Activated CD8-positive, alpha-beta memory T cell treated with anti-CD3 and anti-CD28 coated beads for 1 hour (primary cell): ENCODE measurements around the gene FOXF1.

Experiments
- DNase-seq, 2 donors: peaks; one replicate each; pipeline ENCODE4 v3.0.0-alpha.2; 2020; ENCODE audit warnings: low read depth in 1 of 2; ENCODE audit errors: extremely low read depth in 1 of 2

The FOXF1 gene

DNA sequence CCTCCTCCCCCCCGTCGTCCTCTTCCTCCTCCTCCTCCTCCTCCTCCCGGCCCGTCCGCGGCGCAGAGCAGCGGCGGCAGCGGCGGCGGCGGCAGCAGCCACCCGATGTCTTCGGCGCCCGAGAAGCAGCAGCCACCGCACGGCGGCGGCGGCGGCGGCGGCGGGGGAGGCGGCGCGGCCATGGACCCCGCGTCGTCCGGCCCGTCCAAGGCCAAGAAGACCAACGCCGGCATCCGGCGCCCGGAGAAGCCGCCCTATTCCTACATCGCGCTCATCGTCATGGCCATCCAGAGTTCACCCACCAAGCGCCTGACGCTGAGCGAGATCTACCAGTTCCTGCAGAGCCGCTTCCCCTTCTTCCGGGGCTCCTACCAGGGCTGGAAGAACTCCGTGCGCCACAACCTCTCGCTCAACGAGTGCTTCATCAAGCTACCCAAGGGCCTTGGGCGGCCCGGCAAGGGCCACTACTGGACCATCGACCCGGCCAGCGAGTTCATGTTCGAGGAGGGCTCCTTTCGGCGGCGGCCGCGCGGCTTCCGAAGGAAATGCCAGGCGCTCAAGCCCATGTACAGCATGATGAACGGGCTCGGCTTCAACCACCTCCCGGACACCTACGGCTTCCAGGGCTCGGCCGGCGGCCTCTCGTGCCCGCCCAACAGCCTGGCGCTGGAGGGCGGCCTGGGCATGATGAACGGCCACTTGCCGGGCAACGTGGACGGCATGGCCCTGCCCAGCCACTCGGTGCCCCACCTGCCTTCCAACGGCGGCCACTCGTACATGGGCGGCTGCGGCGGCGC, at the start of gene FOXF1:
TSS of gene FOXF1 (plus strand) at position 63 of the 797 bp plus-strand sequence. CDS start at position 106, 43 bp downstream.
- no peak for DNase-seq

DNA sequence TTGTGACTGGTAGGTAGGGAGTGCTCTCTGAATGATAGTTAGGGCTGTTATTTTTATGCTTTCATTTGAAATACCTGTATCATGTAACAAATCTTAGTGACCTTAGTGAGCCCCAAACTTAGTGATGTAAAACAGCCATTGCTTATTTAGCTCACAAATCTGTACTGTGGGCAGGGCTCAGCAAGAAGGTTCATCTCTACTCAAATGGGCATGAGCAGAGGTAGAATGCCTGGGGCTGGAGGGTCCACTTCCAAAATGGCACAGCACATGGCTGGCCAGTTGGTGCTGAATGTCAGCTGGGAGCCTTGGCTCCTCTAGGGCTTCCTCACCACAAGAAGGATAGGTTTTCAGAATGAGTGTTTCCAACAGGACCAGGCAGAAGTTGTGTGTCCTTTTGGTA, 49.3 kb upstream of the FOXF1 start:
- DNase-seq, result no peak

- DNase-seq, result no peak
These were observed 47.8 kb upstream of the FOXF1 start for GRCh38 chr16:86462334-86463084.

- DNase-seq, result no peak
These were observed 46.3 kb upstream of the FOXF1 start for GRCh38 chr16:86464044-86464443.

GRCh38 chr16:86465434-86465833, 44.9 kb upstream of the FOXF1 start:
- DNase-seq, result no peak

DNA sequence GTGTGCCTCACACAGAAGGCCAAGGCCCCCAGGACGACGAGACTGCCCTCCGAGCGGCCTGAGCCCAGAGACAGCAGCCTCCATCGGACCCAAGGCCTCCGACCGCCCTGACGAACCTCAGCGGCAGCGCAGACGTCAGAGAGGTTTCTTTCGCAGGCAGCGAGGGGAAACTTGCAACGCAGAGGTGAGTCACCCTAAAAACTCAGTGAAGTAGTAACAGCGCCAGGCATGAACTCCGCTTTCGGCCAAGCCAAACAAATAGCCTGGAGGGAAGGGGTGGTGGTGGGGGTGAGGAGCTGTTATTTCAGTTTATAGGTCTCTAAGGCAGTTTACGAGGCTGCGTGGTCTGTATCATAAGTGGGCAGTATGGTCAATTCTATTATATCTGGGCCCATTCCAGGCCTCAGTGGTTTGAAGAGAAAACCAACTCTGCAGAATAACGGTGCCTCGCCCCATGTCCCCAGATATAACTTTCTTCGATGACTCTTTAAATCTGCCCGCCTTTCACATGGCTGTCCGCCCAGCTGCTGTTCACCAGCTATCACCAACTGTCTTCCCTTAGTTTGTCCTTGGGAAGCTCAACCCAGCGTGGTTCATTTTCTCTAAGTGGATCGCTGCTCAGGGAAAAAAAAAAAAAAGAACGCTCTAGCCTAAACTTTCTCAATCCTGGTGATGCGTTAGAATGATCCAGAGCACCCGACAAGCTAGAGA, 43.5 kb upstream of the FOXF1 start:
- DNase-seq, result no peak

- DNase-seq, result no peak
These were observed 42.8 kb upstream of the FOXF1 start for GRCh38 chr16:86467490-86467889.

- DNase-seq, result no peak
These were observed 39.4 kb upstream of the FOXF1 start for GRCh38 chr16:86470964-86471363.

DNA sequence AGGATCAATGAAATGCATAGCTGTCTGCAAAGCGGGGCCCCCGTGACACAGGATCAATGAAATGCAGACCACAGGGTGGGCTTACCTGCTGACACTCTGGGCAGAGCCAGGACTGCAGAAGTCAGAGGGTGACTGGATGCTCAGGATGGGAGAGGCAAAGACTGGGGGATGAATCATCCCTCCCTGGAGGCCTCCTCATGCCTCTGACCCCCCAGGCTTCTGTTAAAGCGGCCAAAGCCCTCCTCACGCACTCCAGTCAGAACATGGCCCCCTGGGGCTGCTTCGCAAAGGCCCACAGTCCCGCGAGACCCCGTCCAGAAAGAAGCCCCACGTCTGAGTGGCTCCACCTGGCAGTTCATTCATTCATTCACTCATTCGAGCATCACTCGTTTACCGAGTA, 38.4 kb upstream of the FOXF1 start:
- no peak for DNase-seq

DNA sequence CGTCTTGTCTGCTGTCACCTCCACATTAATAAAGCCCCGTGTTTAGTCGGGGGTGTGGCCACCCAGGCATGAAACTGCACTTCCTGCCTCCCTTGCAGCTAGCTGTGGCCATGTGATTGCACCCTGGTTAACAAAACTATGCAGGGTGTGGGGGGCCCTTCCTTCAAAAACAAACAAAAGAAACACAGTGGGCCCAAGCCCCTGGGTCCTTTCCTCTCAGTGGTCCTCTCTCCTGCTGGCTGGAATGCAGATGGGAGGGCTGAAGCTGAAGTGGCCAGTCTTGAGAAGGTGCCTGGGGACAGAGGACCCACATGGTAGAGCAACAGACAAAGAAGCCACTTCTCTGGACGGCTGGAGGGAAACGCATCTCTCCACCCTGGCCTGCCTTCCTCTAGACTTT, 38.0 kb upstream of the FOXF1 start:
- DNase-seq, result no peak

DNA sequence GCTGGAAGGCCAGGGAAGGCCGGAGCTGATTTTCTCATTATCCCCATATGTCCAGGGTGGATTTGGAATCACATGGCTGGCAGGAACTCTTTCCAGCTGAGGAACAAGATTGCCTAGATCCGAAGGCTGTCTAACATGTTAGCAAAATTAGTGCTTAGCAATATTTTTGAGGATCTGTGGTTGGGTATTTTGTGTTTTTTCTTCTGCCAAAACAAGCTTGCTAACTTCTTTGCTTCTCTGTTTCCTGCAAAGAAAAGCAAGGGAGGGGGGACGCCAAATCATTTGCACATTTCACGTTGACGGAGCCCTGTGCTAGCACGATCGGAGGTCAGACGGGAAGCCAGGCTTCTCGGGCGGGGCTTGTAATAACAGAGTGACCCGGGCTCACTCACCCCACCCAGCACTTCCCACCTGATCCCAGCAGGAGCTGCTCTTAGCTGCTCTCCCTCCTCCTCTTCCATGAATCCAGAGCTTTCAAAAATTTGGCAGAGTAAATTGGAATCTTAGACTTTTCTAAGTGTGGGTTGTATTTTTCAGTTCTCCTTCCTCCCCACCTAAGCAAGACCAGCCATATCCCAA, 33.3 kb upstream of the FOXF1 start:
- no peak for DNase-seq

- no peak for DNase-seq
These were observed 32.7 kb upstream of the FOXF1 start for GRCh38 chr16:86477642-86478041.

DNA sequence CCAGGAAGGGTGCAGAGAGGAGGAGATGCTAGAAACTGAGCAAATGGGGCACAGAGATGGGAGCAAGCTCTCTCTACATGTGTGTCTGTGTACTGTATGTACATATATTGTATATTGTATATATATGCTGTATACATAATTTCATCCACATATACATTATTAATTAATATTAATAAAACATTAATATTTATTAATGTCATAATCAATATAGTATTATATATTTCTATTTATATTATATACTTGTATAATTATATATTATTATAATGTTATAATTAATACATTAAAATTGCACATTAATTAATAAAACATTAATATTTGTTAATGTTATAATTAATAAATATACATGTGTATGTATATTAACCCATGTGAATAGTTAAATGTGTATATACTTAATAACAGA, 31.5 kb upstream of the FOXF1 start:
- no peak for DNase-seq

- DNase-seq, result no peak
These were observed 30.9 kb upstream of the FOXF1 start for GRCh38 chr16:86479419-86479818.

DNA sequence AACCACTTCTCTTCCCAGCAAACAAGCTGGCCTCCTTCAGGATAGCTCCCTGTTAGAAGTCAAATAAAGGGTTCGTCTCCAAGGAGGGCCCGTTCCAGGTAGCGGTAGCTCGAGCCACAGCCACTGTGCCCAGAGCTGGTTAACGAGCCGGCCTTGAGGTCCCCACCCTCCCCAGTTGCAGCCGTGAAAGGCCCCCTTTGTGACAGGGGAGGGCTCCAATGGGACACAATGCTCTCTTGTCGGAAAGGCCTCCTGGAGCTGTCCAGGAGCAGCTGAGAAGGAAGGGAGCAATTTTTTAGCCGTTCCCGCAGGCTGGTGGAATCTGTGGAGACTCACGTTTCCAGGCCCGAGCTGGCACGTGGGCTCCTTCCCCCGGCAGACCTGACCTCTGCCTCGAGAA, 29.9 kb upstream of the FOXF1 start:
- no peak for DNase-seq

GRCh38 chr16:86481607-86482006, 28.7 kb upstream of the FOXF1 start:
- DNase-seq, result no peak

DNA sequence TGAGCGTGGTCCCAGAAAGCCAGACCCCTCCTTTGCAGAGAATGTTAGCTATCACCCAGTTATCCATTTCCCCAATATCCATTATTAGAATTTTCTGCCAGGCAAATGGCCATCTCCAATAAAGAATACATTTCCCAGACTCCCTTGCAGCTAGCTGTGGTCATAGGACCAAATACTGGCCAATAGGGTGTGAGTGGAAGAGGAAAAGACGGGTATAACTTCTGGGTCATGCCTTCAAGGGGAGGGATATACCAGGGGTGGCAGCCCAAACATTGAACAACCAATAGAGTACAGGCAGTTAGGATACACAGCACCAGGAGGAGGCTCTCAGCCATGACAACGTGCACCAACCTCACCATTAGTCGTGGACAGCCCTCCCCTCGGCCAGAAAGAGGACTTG, 26.1 kb upstream of the FOXF1 start:
- DNase-seq, result no peak

GRCh38 chr16:86485746-86486145, 24.6 kb upstream of the FOXF1 start:
- no peak for DNase-seq

DNA sequence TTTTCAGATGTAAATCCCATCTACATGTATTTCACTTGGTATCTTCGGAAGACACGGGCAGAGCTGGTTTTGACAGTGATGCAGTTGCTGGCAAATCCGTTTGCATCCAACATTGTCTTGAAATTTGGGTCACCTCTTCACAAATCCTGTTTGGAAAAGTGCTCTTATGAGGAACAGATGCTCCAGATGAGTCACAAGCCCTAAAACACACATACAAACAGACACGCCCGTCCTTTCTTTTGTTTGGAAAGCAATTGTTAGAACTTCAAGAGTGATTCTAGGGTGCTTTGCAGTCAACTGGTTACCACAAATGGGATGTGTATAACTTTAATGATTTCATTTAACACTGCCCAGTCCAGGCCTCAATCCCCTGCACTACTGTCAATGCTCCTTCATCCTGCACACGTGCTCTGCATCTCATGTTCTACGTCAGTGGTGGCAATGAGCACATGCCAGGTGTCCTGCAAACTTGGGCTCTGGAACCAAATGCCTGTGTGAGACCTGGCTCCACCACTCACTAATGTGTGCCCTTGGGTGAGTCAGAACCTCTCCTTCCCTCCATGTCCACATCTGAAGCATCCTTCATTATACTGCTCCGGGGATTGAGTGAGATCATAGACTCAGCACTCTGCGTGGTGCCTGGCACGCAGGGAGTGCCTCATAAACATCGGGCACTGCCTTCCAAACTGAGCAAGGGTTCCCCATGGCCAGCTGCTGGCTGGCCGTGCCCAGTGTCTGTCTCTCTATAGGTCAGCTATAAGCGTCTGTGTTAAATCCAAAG, 19.3 kb upstream of the FOXF1 start:
- no peak for DNase-seq

- no peak for DNase-seq
These were observed 18.7 kb upstream of the FOXF1 start for GRCh38 chr16:86491640-86492023.
